GM12801 (cell line): ENCODE results near the gene XRN2.

ENCODE experiments used
- TF ChIP-seq, protein P1 (sequence below): IDR thresholded peaks from one replicate; pipeline ENCODE4 v1.5.1; 2011; ENCODE audit warnings: control low read depth; ENCODE audit not compliant: insufficient read length; ENCODE audit errors: extremely low read depth

XRN2 gene

DNA sequence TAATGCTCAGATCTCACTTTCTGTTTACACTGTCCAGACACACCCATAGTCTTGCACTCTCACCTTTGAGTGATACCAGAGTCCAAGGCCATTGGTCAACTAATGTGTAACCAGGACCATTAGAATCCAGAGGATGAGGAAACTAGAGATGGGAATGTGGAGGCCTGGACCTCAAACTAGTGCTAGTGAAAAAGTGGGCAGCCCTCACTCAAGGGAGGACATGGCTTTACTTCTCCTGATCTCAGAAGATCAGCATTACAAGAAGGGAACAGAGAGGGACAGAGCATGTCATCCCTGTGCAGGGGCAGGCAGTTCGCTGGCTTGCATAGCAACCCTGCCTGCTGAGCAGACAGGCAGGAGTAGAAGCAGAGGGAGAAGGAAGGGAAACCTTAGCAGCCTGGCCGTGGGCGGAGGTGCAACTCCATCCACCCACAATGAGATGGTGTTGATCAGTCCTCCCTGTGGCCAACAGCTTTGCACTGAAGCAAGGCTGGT lies 22.6 kb upstream of the XRN2 start:
- TF ChIP-seq, protein P1, sequence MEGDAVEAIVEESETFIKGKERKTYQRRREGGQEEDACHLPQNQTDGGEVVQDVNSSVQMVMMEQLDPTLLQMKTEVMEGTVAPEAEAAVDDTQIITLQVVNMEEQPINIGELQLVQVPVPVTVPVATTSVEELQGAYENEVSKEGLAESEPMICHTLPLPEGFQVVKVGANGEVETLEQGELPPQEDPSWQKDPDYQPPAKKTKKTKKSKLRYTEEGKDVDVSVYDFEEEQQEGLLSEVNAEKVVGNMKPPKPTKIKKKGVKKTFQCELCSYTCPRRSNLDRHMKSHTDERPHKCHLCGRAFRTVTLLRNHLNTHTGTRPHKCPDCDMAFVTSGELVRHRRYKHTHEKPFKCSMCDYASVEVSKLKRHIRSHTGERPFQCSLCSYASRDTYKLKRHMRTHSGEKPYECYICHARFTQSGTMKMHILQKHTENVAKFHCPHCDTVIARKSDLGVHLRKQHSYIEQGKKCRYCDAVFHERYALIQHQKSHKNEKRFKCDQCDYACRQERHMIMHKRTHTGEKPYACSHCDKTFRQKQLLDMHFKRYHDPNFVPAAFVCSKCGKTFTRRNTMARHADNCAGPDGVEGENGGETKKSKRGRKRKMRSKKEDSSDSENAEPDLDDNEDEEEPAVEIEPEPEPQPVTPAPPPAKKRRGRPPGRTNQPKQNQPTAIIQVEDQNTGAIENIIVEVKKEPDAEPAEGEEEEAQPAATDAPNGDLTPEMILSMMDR, result no peak

DNA sequence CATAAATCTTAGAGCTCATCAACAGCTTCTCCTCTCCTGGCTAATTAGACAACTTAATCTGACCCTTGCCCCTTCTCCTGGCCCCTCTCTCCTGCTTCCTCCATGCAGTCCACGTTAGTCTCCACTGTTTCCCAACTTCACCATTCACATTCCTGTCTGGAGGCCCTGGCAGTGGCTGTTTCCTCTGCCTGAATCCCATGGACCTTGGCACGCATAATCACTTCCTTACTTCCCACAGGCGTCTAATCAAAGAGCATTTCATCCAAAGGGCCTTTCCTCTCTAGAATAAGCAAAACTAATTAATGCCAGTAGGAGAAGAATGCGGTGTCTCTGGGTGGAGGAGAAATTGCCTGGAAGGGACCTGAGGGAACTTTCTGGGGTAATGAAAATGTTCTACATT lies 16.4 kb upstream of the XRN2 start:
- TF ChIP-seq, protein P1, result no peak

DNA sequence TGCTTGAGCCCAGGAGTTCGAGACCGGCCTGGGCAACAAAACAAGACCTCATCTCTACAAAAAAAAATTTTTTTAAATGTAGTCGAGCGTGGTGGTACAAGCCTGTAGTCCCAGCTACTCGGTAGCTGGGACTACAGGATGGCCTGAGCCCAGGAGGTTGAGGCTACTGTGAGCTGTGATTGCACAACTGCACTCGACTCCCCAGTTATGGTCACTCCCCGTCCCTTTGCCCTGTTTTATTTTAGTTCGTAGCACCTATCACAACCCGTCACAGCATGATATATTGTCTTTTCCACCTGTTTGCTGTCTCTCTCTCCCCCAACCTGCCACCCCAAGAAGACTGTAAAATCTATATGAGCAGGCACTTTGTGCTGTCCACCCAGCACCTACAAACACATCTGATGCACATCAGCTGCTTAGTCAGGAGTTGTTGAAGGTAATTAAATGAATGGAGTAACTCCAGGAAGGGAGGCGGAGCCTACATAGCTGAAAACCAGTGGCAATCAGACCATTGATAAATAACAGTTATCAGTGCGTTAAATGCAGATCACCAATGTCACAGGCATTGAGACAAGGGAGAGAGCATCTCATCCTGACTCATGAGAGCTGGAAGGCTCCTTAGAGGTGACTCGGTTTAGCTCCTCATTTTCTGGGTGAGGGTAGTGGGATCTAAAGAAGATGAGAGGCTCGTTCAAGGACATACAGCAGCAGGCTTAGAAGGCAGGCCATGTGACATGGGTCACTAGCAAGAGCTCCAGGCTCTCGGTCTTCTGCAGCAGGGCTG lies 14.4 kb upstream of the XRN2 start:
- TF ChIP-seq, protein P1, result no peak

DNA sequence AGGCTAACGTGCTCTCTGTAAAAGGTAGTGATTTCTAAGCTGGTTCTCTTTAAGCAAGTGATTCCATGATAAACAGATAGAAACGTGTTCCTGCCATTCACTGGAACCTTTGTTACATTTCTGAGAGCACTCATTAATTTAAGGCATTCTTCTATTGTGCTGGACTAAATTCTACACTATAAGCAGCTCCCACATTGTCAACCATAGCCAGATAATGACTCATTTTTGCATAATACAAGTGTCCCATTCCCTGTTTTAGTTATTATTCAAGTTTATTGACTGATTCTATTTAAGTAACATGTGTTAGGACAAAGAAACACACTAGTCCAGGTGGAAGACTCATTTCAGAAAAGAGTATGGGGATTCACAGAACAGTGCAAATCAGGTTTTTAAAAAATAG lies 13.5 kb upstream of the XRN2 start:
- TF ChIP-seq, protein P1, result no peak

DNA sequence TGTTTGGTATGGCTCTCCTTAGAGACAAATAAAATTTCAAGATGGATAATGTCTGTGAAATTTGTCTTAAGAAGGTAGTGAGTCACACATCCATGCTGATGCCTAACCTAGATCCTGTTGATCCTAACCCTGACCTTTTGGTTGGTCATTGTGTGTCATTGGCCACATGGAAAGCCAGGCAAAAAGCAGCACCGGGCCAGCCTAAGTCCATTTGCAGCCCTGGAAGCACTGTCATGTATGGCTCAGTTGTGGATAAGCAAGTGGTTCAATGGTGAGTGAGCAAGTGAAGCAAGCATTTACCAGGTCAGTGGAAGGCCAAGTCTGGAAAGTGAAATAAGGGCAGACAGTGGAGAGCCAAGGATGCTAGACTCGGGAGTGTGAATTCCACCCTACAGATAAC lies 12.1 kb upstream of the XRN2 start:
- TF ChIP-seq, protein P1, result no peak

DNA sequence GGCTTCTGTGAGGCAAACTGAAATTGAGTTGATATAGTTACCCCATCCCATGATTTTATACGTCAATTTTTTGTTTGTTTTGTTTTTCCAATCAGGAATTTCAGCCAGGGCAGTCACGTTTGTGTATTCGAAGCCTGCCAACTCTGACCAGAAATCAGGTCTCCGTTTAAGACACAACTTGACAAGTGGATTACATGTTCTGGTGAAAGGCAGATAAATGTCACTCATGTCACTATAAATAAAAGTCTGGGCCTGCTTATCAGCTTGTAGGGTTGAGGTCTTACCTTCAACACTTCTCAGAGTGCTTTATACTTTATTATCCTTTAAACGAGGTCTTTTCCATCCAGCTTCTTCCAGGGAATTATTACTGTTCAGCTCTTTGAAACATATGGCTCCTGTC lies 8.4 kb upstream of the XRN2 start:
- TF ChIP-seq, protein P1, result no peak

DNA sequence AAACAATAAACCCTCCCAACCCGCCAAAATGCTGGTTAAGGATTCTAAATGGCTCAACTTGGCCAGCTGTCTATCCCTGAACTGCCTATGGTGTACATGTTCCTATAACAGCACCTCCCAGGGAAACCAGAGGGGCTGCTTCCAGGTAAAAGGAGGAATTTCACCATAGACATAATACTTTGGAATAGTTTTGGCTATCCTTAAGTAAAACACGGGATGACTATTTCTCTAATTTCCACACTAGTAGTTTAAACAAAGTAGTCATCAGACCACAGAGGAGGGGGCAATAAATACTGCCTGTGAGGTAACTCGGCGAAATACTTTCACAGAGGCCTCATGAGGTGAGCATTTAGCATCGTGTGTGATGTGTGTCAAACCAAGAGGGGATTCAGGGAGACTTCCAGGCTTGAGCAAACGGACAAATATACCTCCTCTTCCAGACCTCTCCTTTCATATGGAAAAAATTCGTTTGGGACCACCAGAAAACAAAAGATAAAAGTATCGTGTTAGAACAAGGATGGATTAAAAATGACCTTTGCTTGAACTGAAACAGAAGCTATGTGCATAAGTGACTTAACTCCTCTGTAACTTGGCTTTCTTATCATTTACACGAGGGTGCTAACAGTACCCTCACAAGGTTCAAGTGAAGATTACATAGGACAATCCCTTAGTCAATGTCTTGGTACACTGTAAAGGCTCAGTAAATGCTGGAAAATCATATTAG lies 1.0 kb upstream of the XRN2 start:
- TF ChIP-seq, protein P1, result no peak
